Adrenal gland (tissue), 5 donors: ENCODE data around the gene CFAP73.

Source experiments
- POLR2A ChIP-seq, 2 donors: fragments of 450-650 bp; IDR thresholded peaks; one replicate each; pipeline ENCODE4 v1.6.1; 2017; ENCODE audit warnings: antibody characterized with exemption in 2 of 2, mild to moderate bottlenecking in 2 of 2, moderate library complexity in 1 of 2
- TF ChIP-seq, protein P1 (sequence below), 6 experiments: fragments of 450-650 bp in 4 of 6; fragments of 200-600 bp in 2 of 6; sonication (generic) in 1 of 6; IDR thresholded peaks; 1 replicate in 5 of 6; 2 replicates in 1 of 6; pipeline versions ENCODE4 v1.5.1 to v1.8.0; 2016 to 2021; ENCODE audit warnings: antibody characterized with exemption in 6 of 6, mild to moderate bottlenecking in 2 of 6, moderate library complexity in 1 of 6
- donor health status: DM: no; HTN: no; CAD: no.

DNA sequence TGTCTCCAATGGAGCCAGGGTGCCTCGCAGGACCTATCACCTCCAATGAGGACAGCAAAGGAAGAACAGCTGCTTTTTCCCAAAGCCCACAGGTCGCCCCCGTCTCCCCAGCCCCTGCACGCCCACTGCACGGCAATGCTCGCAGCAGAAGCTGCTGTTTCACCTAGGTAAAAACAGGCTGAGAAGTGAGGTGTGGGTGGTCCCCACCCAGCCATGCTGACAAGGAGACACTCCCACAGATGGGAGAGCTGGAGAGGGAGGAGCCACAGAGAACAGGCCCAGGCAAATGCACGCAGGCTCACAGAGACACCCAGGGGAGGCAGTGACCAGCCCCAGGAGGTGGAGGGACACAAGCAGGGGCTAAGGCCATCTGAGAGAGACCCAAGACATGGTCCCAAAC is 10.4 kb downstream of the CFAP73 start:
- TF ChIP-seq, protein P1, sequence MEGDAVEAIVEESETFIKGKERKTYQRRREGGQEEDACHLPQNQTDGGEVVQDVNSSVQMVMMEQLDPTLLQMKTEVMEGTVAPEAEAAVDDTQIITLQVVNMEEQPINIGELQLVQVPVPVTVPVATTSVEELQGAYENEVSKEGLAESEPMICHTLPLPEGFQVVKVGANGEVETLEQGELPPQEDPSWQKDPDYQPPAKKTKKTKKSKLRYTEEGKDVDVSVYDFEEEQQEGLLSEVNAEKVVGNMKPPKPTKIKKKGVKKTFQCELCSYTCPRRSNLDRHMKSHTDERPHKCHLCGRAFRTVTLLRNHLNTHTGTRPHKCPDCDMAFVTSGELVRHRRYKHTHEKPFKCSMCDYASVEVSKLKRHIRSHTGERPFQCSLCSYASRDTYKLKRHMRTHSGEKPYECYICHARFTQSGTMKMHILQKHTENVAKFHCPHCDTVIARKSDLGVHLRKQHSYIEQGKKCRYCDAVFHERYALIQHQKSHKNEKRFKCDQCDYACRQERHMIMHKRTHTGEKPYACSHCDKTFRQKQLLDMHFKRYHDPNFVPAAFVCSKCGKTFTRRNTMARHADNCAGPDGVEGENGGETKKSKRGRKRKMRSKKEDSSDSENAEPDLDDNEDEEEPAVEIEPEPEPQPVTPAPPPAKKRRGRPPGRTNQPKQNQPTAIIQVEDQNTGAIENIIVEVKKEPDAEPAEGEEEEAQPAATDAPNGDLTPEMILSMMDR (IDR thresholded peaks at IDR 0.05): no peak
- no peak for TF ChIP-seq POLR2A (IDR thresholded peaks at IDR 0.05)
